GM19328 (cell line): Measurements from ENCODE around the gene POU3F1.
"Not testable (repeated sequence)": the region's sequence is repeated elsewhere in the genome, so short reads cannot be mapped to it uniquely, and the experiment has no call there.

Experiments
- ATAC-seq: cut with Tn5 transposase; IDR thresholded peaks from one replicate; pipeline ENCODE4 v1.9.1; 2021; ENCODE audit warnings: mild to moderate bottlenecking, moderate library complexity; ENCODE audit not compliant: unreplicated experiment

The POU3F1 gene

GRCh38 chr1:38050397-38051078 lies 3.9 kb upstream of the POU3F1 start:
- ATAC-seq: no peak

DNA sequence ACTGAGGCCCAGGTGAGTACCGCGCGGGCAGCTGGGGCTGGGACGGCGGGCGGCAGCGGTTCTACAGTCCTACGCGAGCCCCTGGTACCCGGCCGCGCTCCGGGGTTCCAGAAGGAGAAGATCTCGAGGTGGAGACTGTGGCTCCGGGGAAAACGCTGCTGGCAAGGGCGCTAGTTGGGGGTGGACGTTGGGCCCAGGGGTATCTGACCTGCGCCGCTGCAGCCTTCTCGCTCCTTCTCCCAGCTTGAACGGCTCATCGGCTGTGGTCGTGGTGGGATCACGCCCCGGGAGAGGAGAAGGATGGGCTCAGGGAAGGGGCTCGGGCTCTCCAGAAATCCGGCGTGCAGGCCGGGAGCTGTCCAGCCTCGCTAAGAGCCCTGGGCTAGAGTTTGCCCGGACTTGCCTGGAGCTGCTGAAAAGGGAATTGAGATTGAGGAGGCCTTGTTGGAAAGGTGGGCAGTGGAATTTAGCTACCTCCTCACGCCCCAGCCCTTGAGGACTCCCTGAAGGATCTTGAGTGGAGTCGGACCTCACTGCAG lies 1.1 kb upstream of the POU3F1 start:
- no peak for ATAC-seq

- peak; percentile 57 for ATAC-seq
Measured at GRCh38 chr1:38046884-38047602, 450 bp upstream of the POU3F1 start.

DNA sequence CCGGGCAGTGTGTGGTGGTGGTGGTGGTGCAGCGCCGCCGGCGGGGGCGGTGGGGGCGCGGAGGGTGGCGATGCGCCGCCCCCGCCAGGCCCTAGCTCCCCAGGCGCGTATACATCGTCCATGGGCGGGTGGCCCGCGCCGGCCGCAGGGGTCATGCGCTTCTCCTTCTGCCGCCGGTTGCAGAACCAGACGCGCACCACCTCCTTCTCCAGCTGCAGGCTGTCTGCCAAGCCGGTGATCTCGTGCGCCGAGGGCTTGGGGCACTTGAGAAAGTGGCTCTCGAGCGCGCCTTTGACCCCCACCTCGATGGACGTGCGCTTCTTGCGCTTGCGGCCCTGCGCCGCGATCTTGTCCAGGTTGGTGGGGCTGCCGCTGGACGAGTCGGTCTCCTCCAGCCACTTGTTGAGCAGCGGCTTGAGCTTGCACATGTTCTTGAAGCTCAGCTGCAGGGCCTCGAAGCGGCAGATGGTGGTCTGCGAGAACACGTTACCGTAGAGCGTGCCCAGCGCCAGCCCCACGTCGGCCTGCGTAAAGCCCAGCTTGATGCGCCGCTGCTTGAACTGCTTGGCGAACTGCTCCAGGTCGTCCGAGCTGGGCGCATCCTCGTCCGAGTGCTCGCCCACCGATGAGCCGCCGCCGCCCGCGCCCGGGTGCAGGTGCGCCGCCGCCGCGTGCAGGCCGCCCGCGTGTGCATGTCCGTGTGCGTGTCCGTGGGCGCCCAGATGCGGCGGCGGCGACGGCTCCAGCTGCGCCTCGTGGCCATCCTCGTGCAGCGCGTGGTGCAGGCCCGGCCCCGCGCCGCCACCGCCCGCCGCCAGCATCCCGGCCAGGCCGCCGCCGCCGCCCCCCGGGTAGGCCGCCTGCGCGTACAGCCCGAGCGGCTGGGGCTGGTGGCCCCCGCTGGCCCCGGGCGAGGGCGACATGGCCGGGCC lies 926 bp downstream of the POU3F1 start:
- peak; percentile 8 for ATAC-seq

- ATAC-seq: no peak
Measured at GRCh38 chr1:38044221-38045215, 2.1 kb downstream of the POU3F1 start.

DNA sequence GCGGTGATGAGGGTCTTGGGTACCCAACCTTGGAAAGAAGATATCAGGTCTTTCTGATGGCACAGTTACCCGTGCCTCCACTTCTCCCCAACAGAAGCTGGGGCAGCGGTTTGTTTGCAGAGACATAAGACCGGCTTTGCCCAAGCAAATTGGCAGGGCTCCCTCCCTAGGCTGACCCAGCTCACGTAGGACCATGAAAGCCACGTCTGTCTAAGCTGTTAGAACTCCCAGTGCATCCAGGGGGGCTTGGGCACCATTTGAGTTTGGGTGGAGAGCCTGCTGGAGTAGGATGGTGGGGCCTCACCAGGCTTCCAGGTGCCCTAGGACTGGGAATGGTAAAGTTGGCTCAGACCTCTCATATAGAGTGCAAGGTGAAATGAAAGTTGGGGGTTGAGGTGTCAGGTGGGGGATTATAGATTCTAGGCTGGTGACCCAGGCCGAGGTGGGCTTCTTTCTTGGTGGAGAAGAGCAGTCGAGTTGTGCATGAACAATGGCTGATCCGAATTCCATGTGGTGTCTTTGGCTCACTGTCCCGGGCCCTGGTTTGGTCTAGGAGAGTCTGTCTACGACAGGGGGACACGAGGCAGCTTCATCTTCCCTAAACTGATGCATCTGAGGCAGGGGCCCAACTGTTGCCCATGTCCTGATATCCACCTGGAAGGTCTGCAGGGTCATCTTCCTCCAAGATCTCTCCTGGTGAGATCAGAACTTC lies 3.4 kb downstream of the POU3F1 start:
- ATAC-seq: no peak

DNA sequence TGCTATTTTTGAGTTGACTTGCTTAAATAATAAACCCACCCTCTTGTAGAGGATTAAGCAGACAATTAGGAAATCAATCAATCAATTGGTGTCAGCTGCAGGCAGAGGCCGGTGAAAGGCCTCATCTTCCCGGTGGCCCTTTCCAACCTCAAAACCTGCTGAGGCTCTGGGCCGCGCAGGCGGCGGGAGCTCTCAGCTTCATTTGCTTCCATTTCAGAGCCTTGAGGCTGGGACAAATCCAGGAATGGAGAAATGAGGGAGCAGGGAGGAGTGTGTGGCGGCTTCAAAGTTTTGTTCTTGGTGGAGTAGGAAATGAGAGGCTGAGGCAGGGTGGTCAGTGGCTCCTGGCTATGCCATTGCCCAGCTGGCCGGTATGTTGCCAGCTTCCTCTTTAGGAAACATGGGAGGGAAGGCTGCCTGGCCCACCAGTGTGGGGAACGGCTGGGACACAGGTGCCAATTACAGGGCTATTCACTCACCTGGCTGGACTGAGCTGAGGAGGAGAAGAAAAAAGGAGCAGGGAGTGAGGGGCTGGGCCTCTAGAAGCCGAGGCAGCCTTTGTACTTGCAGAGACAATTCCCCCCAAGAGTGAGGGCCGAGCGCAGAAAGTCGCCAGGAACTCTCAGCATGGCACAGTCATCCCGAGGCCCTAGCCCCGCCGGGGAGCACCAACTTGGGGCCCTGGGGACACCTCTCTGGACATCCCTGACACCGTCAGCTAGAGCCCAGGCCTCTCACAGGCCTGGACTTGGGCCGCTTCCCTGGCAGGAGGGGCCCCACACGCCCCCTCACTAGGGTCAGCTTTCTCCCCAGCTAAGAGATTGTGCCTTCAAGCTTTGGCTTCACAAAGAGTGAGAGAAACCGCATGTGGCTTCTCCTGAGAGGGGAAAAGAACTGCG lies 4.4 kb downstream of the POU3F1 start:
- no peak for ATAC-seq

- no peak for ATAC-seq
Measured at GRCh38 chr1:38039331-38040088, 7.1 kb downstream of the POU3F1 start.

GRCh38 chr1:38038861-38039260 lies 7.7 kb downstream of the POU3F1 start:
- ATAC-seq: no peak

DNA sequence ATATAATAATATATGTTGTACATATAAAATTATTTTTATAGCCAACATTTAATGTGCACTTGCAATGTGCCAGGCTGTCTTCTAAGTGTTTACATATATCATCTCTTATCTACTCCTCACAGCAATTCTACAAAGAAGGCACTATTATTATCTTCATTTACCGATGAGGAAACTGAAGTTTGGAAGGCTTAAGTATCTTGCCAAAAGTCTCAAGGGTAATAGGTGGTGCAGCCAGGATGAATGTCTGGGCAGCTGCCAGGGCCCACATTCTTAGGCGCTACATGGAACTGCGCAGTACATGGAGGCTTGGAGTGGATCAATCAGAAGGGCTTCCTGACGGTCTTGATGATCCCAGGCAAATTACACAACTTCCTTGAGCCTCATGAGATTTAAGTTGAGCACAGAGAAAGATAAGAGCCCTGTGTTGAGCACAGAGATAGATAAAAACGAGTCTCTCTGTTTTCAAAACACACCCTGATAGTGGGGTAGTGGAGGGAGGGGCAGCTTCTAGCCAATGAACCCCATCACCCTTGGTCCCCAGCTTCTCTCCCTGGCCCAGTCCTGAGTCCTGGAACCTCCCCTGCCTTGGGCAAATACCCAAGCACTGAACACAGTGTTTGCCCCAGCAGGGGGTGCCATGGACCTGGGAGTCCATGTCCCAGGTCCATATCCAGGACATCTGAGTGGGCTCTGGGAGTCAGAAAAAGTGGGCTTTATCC lies 9.2 kb downstream of the POU3F1 start:
- no peak for ATAC-seq

DNA sequence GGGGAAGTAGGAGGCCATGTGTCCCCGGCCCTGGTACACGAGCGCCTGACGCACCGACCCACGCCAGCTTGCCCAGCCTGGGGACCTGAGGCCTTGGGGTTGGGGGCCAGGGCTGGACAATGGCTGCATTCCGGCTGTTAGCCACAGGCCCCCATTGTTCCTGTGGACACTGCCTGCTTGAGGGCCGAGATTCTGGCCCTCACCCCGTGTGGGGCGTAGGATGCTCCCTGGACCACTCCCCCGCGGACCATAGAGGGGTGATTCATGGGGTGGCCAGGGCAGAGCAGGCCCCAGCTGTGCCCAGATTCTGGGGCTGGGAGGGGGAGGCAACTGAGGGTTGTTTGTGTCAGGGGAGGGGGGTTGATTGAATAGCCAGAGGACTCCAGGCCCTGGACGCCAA lies 11.7 kb downstream of the POU3F1 start:
- ATAC-seq: no peak

GRCh38 chr1:38032992-38033391 lies 13.6 kb downstream of the POU3F1 start:
- ATAC-seq: not testable (repeated sequence)

- ATAC-seq: no peak
Measured at GRCh38 chr1:38031513-38031866, 15.1 kb downstream of the POU3F1 start.

DNA sequence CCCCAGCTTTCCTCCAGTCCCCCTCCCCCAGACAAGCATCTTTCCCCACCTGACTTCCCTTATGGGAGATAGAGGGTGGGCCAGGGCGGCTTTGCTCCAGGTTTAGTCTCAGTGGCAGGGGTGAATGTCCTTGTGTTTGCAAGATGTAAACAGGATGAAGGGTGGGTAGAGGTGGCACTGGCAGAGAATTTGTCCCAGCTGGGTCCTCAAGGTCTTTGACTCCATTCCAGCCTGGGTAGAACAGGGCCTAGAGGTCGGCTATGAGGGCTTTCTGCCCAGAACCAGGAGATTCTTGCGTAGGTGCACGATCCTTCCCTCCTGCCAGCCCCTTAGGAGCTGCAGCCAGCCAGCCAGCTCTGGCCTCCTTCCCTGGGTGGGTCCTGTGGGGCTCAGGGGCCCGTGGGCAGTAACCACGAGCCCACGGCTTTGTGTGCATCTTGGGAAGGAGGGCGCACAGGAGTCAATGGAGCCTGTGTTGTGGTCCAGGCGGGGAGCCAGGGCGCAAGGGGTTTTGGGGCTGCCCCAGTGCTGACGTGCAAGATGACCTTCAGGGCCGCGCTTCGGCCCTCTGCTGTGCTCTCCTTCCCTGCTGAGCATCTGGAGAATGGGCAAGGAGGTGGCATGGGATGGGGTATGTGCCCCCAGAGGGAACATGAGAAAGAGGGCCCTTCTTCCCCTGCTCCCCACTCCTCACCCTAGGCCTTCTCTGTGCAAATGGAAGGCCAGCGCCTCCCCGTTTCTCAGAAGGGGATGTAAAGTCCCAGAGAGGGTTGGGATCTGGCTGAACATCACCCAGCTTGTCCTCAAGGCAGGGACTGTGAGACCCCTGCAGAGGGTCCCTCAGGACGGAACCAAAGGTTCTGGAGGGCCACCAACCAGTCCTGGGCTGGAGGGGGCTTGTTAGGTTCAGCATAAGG lies 15.7 kb downstream of the POU3F1 start:
- ATAC-seq: no peak

DNA sequence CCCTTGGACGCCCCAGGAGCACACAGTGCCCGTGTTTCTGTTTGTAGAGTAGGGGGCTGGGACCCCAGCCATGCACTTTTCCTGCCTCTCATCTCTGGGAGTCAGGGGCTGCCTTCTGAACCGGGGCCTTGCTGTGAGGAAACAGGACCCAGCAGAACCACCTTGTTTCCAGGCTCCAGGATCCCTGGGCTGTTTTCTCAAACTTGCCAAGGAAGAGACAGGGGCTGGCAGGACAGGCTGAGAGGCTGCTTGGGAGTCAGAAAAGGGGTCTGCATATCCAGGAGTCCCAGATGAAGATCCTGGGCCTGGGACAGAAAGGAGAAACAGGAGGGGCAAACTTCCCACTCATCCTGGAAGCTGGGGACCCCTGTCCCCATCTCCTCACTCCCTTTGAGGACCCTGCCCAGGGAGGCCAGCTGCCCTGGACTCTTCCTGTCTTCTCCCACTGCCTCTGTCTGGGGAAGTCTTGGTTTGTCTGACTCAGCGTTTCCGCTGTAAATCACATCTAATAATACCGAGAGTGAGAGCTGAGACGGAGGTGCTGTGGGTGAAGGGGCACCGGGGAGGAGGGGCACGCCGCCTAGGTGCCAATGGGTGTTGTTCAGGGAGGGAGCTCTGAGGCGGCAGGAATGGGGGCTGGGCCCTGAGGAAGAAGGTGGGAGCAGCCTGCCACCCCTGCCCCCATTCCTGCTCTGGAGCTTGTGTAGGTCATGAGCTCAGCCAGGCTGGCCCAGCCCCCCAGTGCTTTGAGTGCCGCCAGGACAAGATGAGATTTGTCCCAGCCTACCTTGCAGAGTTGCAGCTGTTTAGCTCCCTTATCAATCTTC lies 16.7 kb downstream of the POU3F1 start:
- ATAC-seq: no peak
